HG02759 (cell line): ENCODE data around the gene SHROOM4.

ENCODE experiments used
- ATAC-seq: cut with Tn5 transposase; IDR thresholded peaks from one replicate; pipeline ENCODE4 v1.9.1; 2021; ENCODE audit warnings: mild to moderate bottlenecking, moderate library complexity; ENCODE audit not compliant: unreplicated experiment

Gene SHROOM4, protein sequence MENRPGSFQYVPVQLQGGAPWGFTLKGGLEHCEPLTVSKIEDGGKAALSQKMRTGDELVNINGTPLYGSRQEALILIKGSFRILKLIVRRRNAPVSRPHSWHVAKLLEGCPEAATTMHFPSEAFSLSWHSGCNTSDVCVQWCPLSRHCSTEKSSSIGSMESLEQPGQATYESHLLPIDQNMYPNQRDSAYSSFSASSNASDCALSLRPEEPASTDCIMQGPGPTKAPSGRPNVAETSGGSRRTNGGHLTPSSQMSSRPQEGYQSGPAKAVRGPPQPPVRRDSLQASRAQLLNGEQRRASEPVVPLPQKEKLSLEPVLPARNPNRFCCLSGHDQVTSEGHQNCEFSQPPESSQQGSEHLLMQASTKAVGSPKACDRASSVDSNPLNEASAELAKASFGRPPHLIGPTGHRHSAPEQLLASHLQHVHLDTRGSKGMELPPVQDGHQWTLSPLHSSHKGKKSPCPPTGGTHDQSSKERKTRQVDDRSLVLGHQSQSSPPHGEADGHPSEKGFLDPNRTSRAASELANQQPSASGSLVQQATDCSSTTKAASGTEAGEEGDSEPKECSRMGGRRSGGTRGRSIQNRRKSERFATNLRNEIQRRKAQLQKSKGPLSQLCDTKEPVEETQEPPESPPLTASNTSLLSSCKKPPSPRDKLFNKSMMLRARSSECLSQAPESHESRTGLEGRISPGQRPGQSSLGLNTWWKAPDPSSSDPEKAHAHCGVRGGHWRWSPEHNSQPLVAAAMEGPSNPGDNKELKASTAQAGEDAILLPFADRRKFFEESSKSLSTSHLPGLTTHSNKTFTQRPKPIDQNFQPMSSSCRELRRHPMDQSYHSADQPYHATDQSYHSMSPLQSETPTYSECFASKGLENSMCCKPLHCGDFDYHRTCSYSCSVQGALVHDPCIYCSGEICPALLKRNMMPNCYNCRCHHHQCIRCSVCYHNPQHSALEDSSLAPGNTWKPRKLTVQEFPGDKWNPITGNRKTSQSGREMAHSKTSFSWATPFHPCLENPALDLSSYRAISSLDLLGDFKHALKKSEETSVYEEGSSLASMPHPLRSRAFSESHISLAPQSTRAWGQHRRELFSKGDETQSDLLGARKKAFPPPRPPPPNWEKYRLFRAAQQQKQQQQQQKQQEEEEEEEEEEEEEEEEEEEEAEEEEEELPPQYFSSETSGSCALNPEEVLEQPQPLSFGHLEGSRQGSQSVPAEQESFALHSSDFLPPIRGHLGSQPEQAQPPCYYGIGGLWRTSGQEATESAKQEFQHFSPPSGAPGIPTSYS (N-terminal part only)

DNA sequence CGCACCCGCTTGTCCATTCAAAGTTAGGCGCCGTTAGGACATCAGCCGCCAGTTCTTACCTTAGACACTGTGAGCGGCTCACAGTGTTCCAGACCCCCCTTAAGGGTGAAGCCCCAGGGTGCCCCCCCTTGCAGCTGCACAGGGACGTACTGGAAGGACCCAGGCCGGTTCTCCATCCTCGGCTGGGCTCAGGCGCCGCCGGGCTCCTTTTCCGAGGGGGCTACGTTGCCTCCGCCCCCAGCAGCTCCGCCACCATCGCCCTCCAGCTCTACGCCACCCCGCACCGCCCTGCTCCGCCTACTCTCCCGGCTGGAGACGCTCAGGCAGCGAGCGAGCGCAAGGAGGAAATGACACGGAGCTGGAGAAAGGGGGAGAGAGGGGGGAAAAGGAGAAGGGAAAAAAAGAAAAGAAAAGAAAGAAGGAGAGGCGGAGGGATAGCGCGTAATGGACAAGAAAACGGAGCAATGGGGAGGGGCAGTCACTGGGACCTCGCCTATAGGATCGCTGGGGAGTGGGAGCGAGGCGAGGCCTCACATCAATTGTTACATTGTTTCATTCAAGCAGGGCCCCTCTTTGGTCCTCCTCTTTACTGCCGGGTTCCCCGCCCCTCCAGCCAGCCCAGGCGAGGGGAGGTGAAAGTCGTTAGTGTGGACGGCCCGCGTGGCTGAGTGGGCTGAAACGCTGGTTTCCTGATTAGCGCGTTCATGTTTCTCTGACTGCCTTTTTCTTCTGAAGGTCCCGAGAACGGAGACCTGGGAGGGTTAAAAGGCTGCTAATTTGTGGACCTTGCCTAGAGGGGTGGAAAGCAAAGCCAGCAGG is at the start of gene SHROOM4:
SHROOM4 (minus strand) TSS at position 352 of the 819 bp plus-strand sequence; CDS start at position 176, 176 bp downstream.
- no peak for ATAC-seq

GRCh38 chrX:50863471-50863870 is 49.5 kb upstream of the SHROOM4 start:
- ATAC-seq = no peak

- ATAC-seq = no peak
Measured at GRCh38 chrX:50860518-50860917, 46.5 kb upstream of the SHROOM4 start.

GRCh38 chrX:50858548-50858947 is 44.6 kb upstream of the SHROOM4 start:
- no peak for ATAC-seq

DNA sequence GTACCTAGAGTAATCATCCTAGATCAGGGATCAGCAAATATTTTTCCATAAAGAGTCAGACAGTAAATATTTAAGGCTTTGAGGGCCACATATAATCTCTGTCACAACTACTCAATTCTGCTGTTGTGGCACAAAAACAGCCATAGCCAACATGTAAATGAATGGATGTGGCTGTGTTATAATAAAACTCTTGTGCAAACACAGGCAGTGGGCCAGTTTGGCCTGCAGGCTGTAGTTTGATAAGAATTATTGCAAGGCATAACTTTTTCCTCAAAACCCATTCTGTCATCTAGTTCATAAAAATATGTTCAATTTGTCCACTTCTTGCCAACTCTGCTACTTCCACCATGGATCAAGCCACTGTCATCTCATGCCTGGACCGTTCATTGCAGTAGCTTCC is 39.4 kb upstream of the SHROOM4 start:
- no peak for ATAC-seq

GRCh38 chrX:50852524-50852923 is 38.5 kb upstream of the SHROOM4 start:
- ATAC-seq = no peak

DNA sequence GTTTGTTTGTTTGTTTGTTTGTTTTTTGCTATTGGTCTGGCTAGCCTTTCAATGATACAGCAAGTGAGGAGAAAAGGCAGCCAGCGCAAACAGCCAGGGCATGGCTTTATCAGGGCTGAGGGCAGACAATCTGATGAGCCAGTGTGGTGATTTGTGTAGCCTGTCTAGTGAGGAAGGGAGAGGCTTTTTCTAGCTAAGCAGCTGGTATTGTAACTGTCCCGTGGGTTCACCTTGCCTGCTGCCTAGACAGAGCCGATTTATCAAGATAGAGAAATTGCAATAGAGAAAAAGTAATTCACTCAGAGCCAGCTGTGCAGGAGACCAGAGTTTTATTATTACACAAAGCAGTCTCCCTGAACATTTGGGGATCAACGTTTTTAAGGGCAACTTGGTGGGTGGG is 28.2 kb upstream of the SHROOM4 start:
- no peak for ATAC-seq

- ATAC-seq = no peak
Measured at GRCh38 chrX:50839730-50840129, 25.7 kb upstream of the SHROOM4 start.

DNA sequence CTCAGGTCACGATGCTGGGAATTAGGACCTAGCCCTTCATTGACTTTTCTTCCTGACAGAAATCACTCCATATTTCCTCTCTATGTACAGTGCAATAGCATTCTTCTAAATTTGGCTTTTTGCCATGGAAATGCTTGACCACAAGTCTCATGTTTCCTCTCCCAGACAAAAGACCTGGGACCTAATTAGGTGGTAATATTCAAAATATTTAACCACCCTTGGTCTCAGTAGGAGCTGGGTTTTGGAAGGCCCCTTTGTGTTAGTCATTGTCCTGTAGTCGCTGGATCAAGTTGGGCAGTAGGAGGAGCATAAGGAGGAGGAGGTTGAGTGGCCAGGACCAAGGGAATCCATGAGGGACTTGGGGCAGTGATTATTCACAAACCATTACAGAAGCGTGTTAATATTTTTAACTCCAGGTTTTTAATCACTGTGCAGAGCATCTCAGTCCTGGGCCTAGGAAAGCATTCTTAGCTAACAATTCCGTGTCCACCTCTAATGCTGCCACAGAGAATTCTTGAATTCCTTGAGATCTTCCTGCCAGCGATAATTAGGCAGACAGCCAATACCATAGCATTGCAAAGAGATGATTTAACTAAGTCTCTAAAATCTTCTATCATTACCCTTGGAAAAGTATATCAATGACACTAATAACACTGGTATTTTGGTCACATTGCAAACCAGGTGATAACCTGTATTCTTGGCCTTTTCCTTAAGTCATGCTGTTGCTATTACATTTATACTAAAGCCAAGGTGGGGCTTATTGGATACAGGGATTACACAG is 25.0 kb upstream of the SHROOM4 start:
- no peak for ATAC-seq

GRCh38 chrX:50827996-50828395 is 14.0 kb upstream of the SHROOM4 start:
- no peak for ATAC-seq

- ATAC-seq = no peak
Measured at GRCh38 chrX:50825825-50826224, 11.8 kb upstream of the SHROOM4 start.

DNA sequence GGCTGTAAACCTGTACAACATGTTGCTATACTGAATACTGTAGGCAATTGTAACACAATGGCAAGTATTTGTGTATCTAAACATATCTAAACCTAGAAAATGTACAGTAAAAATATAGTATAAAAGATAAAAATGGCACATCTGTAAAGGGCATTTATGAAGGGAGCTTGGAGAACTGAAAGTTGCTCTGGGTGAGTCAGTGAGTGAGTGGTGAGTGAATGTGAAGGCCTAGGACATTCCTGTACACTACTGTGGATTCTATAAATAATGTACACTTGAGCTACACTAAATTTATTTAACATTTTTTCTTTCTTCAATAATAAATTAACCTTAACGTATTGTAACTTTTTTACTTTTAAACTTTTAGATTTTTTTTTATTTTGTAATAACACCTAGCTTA is 5.0 kb upstream of the SHROOM4 start:
- ATAC-seq = no peak

GRCh38 chrX:50815120-50815519 is 1.1 kb upstream of the SHROOM4 start:
- ATAC-seq = no peak

GRCh38 chrX:50814701-50815100 is 707 bp upstream of the SHROOM4 start:
- ATAC-seq = no peak

- no peak for ATAC-seq
Measured at GRCh38 chrX:50812995-50813842, 775 bp downstream of the SHROOM4 start.

DNA sequence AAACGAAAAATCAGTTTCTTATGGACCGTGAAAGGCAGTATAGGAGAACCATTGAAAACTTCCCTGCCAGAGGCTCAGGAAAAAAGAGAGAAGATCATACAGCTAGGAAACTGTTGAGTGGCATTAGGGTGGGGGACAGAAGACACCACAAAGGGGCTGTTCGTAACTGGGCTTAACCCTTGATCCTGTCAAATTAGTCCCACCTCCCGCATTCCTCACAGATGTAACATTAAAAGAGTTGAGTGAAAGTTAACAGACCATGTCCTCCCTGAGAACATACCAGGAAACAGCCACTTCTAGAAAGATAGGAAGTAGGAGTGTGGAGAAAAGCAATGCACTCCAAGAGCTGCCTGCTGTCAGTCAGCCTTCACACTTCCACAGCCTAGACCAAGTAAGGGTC is 8.7 kb downstream of the SHROOM4 start:
- ATAC-seq = no peak

- ATAC-seq = no peak
Measured at GRCh38 chrX:50801135-50801534, 12.9 kb downstream of the SHROOM4 start.

- ATAC-seq = no peak
Measured at GRCh38 chrX:50799531-50799961, 14.4 kb downstream of the SHROOM4 start.

- ATAC-seq = no peak
Measured at GRCh38 chrX:50798783-50799182, 15.2 kb downstream of the SHROOM4 start.
